ENCODE data around the gene CTSS.
A peak's percentile ranks its signal among the peaks of the same experiment; 100 is the strongest.

Gene CTSS

DNA sequence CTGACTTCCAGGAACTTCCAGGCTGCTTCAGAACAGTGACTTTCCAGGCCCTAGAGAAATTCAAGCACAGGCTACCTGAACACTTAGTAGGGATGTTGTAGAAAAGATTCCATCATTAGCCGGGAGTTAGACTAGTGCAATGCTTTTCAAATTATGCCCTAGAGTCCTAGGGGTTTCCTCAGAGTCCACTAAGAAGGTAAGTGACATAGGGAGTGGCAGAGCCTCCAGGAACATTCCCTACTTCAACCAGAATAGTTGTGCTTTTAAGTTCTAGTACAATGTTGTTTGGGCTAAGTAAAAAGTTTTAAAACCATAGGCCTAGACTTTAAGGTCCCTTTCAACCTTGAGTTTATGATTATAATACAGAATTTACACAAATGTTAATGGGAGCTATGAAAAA lies 59.5 kb downstream of the CTSS start:
- TF ChIP-seq ZNF70 (CRISPR knock-in tag; IDR thresholded peaks at IDR 0.05) = no peak
- no peak for TF ChIP-seq CSDC2 (CRISPR knock-in tag; IDR thresholded peaks at IDR 0.05)
- TF ChIP-seq ZNF8 (CRISPR knock-in tag; IDR thresholded peaks at IDR 0.05) = no peak
- no peak for TF ChIP-seq TCF4 (CRISPR knock-in tag; IDR thresholded peaks at IDR 0.05; ENCODE audit: borderline replicate concordance)
- TF ChIP-seq, protein P1, sequence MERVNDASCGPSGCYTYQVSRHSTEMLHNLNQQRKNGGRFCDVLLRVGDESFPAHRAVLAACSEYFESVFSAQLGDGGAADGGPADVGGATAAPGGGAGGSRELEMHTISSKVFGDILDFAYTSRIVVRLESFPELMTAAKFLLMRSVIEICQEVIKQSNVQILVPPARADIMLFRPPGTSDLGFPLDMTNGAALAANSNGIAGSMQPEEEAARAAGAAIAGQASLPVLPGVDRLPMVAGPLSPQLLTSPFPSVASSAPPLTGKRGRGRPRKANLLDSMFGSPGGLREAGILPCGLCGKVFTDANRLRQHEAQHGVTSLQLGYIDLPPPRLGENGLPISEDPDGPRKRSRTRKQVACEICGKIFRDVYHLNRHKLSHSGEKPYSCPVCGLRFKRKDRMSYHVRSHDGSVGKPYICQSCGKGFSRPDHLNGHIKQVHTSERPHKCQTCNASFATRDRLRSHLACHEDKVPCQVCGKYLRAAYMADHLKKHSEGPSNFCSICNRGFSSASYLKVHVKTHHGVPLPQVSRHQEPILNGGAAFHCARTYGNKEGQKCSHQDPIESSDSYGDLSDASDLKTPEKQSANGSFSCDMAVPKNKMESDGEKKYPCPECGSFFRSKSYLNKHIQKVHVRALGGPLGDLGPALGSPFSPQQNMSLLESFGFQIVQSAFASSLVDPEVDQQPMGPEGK (CRISPR knock-in tag; IDR thresholded peaks at IDR 0.05; ENCODE audit: borderline replicate concordance) = no peak
- no peak for TF ChIP-seq BACH2 (CRISPR knock-in tag; IDR thresholded peaks at IDR 0.05; ENCODE audit: borderline replicate concordance)
- no peak for TF ChIP-seq GLIS3 (CRISPR knock-in tag; IDR thresholded peaks at IDR 0.05)
- no peak for TF ChIP-seq ZNF565 (CRISPR knock-in tag; conservative IDR thresholded peaks at IDR 0.05; ENCODE audit: low read depth)
- TF ChIP-seq OSR1 (CRISPR knock-in tag; IDR thresholded peaks at IDR 0.05) = no peak
- TF ChIP-seq, protein P2, sequence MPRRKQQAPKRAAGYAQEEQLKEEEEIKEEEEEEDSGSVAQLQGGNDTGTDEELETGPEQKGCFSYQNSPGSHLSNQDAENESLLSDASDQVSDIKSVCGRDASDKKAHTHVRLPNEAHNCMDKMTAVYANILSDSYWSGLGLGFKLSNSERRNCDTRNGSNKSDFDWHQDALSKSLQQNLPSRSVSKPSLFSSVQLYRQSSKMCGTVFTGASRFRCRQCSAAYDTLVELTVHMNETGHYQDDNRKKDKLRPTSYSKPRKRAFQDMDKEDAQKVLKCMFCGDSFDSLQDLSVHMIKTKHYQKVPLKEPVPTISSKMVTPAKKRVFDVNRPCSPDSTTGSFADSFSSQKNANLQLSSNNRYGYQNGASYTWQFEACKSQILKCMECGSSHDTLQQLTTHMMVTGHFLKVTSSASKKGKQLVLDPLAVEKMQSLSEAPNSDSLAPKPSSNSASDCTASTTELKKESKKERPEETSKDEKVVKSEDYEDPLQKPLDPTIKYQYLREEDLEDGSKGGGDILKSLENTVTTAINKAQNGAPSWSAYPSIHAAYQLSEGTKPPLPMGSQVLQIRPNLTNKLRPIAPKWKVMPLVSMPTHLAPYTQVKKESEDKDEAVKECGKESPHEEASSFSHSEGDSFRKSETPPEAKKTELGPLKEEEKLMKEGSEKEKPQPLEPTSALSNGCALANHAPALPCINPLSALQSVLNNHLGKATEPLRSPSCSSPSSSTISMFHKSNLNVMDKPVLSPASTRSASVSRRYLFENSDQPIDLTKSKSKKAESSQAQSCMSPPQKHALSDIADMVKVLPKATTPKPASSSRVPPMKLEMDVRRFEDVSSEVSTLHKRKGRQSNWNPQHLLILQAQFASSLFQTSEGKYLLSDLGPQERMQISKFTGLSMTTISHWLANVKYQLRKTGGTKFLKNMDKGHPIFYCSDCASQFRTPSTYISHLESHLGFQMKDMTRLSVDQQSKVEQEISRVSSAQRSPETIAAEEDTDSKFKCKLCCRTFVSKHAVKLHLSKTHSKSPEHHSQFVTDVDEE (CRISPR knock-in tag; IDR thresholded peaks at IDR 0.05) = no peak
- TF ChIP-seq SNAI2 (CRISPR knock-in tag; IDR thresholded peaks at IDR 0.05) = no peak
- ATAC-seq = no peak

DNA sequence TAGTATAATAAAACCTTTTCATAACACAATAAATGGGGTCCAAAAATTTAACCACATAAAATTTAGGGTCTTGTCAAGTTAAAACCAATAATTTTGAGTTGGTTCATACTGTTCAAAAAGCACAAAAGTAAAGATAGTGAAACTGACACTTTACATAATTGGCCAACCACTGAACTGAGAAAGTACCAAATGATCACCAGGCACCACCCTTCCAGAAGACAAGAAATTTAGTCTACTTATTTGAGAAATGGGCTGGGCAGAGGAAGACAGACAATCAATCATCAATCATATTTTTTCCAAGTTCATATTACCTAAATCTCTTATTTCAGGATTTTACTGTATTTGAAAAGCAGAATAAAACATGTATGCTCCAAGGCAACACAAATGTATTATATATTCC lies 62.2 kb downstream of the CTSS start:
- ATAC-seq = no peak
- no peak for TF ChIP-seq BACH2 (CRISPR knock-in tag; IDR thresholded peaks at IDR 0.05; ENCODE audit: borderline replicate concordance)

DNA sequence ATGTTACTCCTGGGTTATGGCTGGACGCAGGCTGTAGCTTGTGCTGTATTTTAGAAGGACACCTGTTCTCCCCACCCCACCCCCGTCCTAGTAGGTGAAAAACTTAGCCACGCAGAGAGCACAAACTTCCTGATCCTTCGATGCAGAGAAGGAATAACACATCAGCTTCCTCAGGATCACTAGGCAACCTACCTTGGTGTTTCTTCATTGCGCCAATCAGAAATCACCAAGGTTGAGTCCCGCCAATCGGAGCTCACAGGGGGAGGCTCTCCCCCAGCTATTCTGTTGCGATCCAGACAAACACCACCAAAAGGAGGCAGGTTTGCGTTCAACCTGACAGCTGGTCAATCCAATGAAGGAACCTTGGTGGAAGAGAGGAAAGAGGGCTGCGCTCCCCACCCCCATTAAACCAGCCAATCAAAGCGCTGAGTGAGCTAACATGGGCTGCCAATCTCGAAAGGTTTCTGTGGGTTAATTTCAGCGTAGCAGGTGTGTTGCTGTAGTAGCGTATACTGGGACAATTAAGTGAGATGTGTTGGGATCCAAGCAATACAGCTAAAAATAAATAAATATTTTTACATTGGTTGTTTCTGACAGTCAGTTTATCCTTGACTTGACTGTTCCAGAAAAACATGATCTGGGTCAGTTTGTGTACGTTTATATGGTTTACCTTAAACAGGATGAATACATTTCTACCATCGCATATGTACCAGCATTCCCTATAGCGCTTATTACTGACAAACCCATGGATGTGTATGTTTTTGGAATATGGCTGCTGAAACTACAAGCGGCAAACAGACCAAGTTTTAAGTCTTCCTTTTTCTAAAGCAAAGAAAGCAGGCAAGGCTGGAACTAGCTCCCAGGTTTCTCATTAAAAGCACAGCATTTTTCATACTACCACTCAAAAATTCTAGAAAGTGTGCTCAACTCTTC lies 68.3 kb downstream of the CTSS start, which contains the start of gene GOLPH3L:
Gene GOLPH3L (minus strand): TSS at position 160 of the 933 bp plus-strand sequence. CDS start 2,316 bp downstream, outside the sequence.
- peak; percentile 100 for ATAC-seq
- TF ChIP-seq OSR1 (CRISPR knock-in tag; IDR thresholded peaks at IDR 0.05) (no peak), RARB (CRISPR knock-in tag; IDR thresholded peaks at IDR 0.05) (no peak), ZNF565 (CRISPR knock-in tag; conservative IDR thresholded peaks at IDR 0.05; ENCODE audit: low read depth) (no peak), CSDC2 (CRISPR knock-in tag; IDR thresholded peaks at IDR 0.05) (no peak), TOX (CRISPR knock-in tag; IDR thresholded peaks at IDR 0.05; ENCODE audit: borderline replicate concordance) (no peak), ZFP30 (CRISPR knock-in tag; IDR thresholded peaks at IDR 0.05) (no peak), ZFP3 (CRISPR knock-in tag; IDR thresholded peaks at IDR 0.05) (no peak), SNAI2 (CRISPR knock-in tag; IDR thresholded peaks at IDR 0.05) (no peak), ARNTL (CRISPR knock-in tag; IDR thresholded peaks at IDR 0.05; ENCODE audit: borderline replicate concordance, low read depth) (no peak), ISL1 (CRISPR knock-in tag; IDR thresholded peaks at IDR 0.05) (no peak), ZC3H10 (CRISPR knock-in tag; IDR thresholded peaks at IDR 0.05) (no peak), BACH2 (CRISPR knock-in tag; IDR thresholded peaks at IDR 0.05; ENCODE audit: borderline replicate concordance) (no peak), ZNF8 (CRISPR knock-in tag; IDR thresholded peaks at IDR 0.05) (no peak), GLIS3 (CRISPR knock-in tag; IDR thresholded peaks at IDR 0.05) (no peak)
- TF ChIP-seq, protein P1 (CRISPR knock-in tag; IDR thresholded peaks at IDR 0.05; ENCODE audit: borderline replicate concordance) = no peak
- TF ChIP-seq, protein P3, sequence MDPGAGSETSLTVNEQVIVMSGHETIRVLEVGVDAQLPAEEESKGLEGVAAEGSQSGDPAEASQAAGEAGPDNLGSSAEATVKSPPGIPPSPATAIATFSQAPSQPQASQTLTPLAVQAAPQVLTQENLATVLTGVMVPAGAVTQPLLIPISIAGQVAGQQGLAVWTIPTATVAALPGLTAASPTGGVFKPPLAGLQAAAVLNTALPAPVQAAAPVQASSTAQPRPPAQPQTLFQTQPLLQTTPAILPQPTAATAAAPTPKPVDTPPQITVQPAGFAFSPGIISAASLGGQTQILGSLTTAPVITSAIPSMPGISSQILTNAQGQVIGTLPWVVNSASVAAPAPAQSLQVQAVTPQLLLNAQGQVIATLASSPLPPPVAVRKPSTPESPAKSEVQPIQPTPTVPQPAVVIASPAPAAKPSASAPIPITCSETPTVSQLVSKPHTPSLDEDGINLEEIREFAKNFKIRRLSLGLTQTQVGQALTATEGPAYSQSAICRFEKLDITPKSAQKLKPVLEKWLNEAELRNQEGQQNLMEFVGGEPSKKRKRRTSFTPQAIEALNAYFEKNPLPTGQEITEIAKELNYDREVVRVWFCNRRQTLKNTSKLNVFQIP (CRISPR knock-in tag; IDR thresholded peaks at IDR 0.05; ENCODE audit: borderline replicate concordance, low read depth) = no peak
- TF ChIP-seq, protein P4, sequence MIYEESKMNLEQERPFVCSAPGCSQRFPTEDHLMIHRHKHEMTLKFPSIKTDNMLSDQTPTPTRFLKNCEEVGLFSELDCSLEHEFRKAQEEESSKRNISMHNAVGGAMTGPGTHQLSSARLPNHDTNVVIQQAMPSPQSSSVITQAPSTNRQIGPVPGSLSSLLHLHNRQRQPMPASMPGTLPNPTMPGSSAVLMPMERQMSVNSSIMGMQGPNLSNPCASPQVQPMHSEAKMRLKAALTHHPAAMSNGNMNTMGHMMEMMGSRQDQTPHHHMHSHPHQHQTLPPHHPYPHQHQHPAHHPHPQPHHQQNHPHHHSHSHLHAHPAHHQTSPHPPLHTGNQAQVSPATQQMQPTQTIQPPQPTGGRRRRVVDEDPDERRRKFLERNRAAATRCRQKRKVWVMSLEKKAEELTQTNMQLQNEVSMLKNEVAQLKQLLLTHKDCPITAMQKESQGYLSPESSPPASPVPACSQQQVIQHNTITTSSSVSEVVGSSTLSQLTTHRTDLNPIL (CRISPR knock-in tag; IDR thresholded peaks at IDR 0.05; ENCODE audit: low read depth) = no peak

Measured in SK-N-SH treated with all-trans-retinoic acid at 6 μM for 48 hours (cell line).